ENCODE data around the gene PACS2.

Gene PACS2

DNA sequence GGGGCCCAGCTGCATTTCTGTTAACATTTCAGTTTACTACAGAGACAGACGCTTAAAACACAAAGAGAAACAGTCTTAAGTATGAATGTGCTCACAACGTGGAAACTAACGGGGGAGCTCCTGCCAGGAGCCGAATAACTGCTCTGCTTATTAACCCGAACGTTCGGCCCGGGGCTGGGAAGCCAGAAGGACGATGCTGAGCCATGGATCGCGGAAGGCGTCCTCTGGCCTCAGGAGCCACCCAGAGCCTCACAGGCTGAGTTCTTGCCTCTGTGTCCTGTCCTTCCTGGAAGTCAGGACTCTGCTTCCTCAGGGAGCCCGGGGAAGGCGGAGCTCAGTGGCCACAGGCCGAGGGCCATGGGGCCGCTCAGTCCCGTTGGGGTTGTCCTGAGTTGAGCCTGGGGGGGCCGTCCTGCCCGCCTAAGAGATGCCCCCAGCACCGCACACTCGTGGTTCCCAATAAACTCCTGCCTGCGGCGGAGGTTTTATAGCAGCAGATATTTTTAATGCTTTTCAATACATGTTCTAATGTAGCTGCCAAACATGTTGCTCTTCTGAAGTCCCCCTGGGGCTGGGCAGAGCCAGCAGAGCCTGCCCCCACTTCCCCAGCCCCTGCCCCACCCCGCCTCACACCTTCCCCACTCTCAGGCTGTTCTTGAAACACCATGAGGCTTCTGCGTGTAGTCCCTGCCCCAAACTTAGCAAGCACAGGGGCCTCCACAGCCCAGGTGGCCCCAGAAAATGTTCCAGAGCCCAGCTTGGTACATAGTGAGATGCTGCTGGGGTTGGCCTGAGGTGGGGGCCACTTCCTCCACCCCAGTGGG, 80.4 kb downstream of the PACS2 start:
- H3K27ac ChIP-seq (ENCODE audit: poor library complexity, severe bottlenecking) = no peak overlapping the region
- peak; percentile 73 for DNase-seq (ENCODE audit: low spot score)
- H3K27me3 ChIP-seq (ENCODE audit: insufficient read depth, poor library complexity, severe bottlenecking) = no peaks in the 10 kb centered on the region
- ATAC-seq (ENCODE audit: low read depth) = no peak
- TF ChIP-seq, protein P1, sequence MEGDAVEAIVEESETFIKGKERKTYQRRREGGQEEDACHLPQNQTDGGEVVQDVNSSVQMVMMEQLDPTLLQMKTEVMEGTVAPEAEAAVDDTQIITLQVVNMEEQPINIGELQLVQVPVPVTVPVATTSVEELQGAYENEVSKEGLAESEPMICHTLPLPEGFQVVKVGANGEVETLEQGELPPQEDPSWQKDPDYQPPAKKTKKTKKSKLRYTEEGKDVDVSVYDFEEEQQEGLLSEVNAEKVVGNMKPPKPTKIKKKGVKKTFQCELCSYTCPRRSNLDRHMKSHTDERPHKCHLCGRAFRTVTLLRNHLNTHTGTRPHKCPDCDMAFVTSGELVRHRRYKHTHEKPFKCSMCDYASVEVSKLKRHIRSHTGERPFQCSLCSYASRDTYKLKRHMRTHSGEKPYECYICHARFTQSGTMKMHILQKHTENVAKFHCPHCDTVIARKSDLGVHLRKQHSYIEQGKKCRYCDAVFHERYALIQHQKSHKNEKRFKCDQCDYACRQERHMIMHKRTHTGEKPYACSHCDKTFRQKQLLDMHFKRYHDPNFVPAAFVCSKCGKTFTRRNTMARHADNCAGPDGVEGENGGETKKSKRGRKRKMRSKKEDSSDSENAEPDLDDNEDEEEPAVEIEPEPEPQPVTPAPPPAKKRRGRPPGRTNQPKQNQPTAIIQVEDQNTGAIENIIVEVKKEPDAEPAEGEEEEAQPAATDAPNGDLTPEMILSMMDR (IDR thresholded peaks at IDR 0.05; ENCODE audit: poor library complexity, severe bottlenecking) = no peak
- H3K9me3 ChIP-seq (ENCODE audit: severe bottlenecking) = no peaks in the 10 kb centered on the region
- no peak overlapping the region for H3K4me3 ChIP-seq (ENCODE audit: severe bottlenecking)
- peaks cover 8% of the 10 kb centered on the region for H3K36me3 ChIP-seq (ENCODE audit: low read depth)
- H3K4me1 ChIP-seq (ENCODE audit: insufficient read depth, poor library complexity, severe bottlenecking) = no peaks in the 10 kb centered on the region

DNA sequence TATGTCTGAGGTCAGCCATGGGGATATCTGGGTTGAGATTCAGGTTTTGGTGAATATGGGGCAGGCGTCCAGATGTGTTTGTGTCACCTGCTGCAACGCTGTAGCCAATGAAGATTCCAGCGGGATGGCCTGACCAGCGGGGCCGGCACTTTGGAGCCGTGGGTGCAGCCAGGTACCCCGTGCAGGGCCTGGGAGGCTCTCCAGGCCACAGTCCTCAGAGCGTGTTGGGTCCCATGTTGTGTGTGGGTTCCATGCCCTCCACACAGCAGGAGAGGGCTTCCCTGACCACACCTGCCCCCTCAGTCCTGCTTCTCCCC, 80.9 kb downstream of the PACS2 start:
- ATAC-seq (ENCODE audit: low read depth) = no peak
- no peak overlapping the region for H3K27ac ChIP-seq (ENCODE audit: poor library complexity, severe bottlenecking)

DNA sequence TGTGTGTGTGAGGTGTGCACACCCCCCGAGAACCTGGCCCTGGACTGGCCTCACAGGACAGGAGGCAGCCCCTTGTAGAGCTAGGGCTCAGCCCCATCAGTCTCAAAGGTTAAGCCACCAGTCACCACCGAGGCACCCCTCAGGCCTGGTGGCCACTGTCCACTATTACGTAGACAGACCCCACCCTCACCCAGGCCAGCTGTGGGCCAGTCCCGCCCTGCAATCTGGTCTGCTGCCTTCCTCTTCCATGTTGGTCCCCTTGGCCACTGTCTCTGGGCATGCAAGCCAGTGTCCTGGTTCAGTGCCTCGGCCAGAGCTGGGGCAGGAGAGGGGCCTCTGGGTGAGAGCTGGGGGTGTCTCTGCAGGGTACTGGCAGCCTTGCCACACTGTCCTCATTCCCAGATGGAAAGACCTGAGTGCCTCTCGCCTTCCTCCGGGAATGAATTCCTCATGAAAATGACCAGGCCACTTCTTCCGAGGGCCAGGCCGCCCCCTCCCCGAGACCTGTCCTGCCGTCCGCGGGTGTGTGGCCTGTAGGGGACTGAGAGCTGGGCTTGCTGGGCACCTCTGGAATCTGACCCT, 82.9 kb downstream of the PACS2 start:
- no peak for DNase-seq (ENCODE audit: low spot score)
- H3K27ac ChIP-seq (ENCODE audit: poor library complexity, severe bottlenecking) = peak overlapping the region; percentile 59
- ATAC-seq (ENCODE audit: low read depth) = no peak
- H3K4me3 ChIP-seq (ENCODE audit: severe bottlenecking) = no peak overlapping the region
- H3K4me1 ChIP-seq (ENCODE audit: insufficient read depth, poor library complexity, severe bottlenecking) = no peaks in the 10 kb centered on the region
- peaks cover 22% of the 10 kb centered on the region for H3K36me3 ChIP-seq (ENCODE audit: low read depth)
- TF ChIP-seq, protein P1 (IDR thresholded peaks at IDR 0.05; ENCODE audit: poor library complexity, severe bottlenecking) = no peak
- H3K9me3 ChIP-seq (ENCODE audit: severe bottlenecking) = peaks cover 11% of the 10 kb centered on the region
- H3K27me3 ChIP-seq (ENCODE audit: insufficient read depth, poor library complexity, severe bottlenecking) = no peaks in the 10 kb centered on the region

More for the DNA sequence above, 80.9 kb downstream of the PACS2 start:
- TF ChIP-seq, protein P1 (IDR thresholded peaks at IDR 0.05; ENCODE audit: poor library complexity, severe bottlenecking) = no peak
- H3K36me3 ChIP-seq (ENCODE audit: low read depth) = peaks cover 14% of the 10 kb centered on the region
- H3K27me3 ChIP-seq (ENCODE audit: insufficient read depth, poor library complexity, severe bottlenecking) = no peaks in the 10 kb centered on the region
- peaks cover 3% of the 10 kb centered on the region for H3K9me3 ChIP-seq (ENCODE audit: severe bottlenecking)
- no peak for DNase-seq (ENCODE audit: low spot score)
- H3K4me3 ChIP-seq (ENCODE audit: severe bottlenecking) = no peak overlapping the region
- no peaks in the 10 kb centered on the region for H3K4me1 ChIP-seq (ENCODE audit: insufficient read depth, poor library complexity, severe bottlenecking)

DNA sequence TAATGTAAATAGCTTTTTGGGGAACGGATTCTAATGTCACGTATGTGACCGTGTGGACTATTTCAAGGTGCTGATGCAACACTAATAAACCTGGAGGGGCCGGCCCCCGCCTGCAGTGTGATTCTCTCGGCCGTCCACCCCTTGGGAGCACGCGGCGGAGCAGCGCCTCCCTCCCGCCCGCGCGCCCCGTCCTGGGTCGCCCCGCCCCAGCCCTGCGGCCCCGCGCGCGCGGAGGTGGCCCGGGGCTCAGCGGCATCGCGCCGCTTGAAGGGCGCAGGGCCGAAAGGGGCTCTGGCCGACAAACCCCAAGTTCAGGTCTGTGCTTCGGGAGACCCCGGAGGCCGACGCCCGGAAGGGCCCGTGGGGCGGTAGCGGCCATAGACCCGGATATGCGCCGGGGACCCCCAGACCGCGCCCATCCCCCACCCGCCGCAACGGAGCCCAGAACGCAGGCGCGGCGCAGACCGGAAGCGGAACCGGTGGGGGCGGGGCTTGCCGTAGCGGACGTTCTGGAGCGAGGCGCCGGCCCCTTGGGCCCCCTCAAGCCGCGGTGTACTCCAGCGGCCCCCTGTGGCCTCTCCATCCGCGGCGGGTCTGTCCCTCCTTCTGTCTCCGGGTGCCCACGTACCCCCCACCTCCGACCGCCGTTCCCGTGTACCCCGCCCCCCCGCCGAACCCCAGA, 83.6 kb downstream of the PACS2 start, which contains the start of gene TEX22:
TSS of gene TEX22 (plus strand) at position 495 of the 682 bp plus-strand sequence. CDS start 803 bp downstream, outside the sequence.
- Histone ChIP-seq H3K4me3 (ENCODE audit: severe bottlenecking) (peak within 1 kb of the TSS; percentile 54), H3K4me1 (ENCODE audit: insufficient read depth, poor library complexity, severe bottlenecking) (no peaks in the 10 kb centered on the region), H3K36me3 (ENCODE audit: low read depth) (peaks cover 22% of the 10 kb centered on the region), H3K27me3 (ENCODE audit: insufficient read depth, poor library complexity, severe bottlenecking) (no peaks in the 10 kb centered on the region), H3K27ac (ENCODE audit: poor library complexity, severe bottlenecking) (peak within 1 kb of the TSS; percentile 59), H3K9me3 (ENCODE audit: severe bottlenecking) (peaks cover 11% of the 10 kb centered on the region)
- TF ChIP-seq, protein P1 (IDR thresholded peaks at IDR 0.05; ENCODE audit: poor library complexity, severe bottlenecking) = peak; percentile 25
- DNase-seq (ENCODE audit: low spot score) = no peak
- ATAC-seq (ENCODE audit: low read depth) = peak; percentile 71

Measured in RWPE2 (cell line).